HepG2 (cell line): ENCODE data around the gene DIP2C. TPM values are rescaled to one million over a fixed set of nuclear protein-coding genes. Genes with fewer than 3 reads are reported as not detected.
A peak's percentile ranks its signal among the peaks of the same experiment; 100 is the strongest.

Experiments
- BCL6 ChIP-seq: IDR thresholded peaks from 2 replicates; pipeline ENCODE4 v1.6.1; 2016; ENCODE audit warnings: missing genetic modification reagents, missing compliant biosample characterization
- CBFB ChIP-seq: sonication (generic); formaldehyde crosslinking; IDR thresholded peaks from 2 replicates; pipeline ENCODE4 v1.4.0; 2020; ENCODE audit warnings: missing genetic modification reagents
- DZIP1 ChIP-seq: sonication (generic); formaldehyde crosslinking; IDR thresholded peaks from 2 replicates; pipeline ENCODE4 v1.5.0; 2020; ENCODE audit warnings: mild to moderate bottlenecking, missing genetic modification reagents
- E2F5 ChIP-seq: sonication (generic); formaldehyde crosslinking; conservative IDR thresholded peaks from 2 replicates; pipeline ENCODE4 v1.4.0; 2020; ENCODE audit warnings: missing genetic modification reagents
- FOXK1 ChIP-seq: sonication (generic); formaldehyde crosslinking; IDR thresholded peaks from 2 replicates; pipeline ENCODE4 v1.4.0; 2020; ENCODE audit warnings: low read depth, missing genetic modification reagents, borderline replicate concordance
- FOXK2 ChIP-seq: fragments of 450-650 bp; IDR thresholded peaks from 2 replicates; pipeline ENCODE4 v1.6.1; 2016
- GATAD2A ChIP-seq: IDR thresholded peaks from 2 replicates; pipeline ENCODE4 v1.6.1; 2016
- GMEB1 ChIP-seq: sonication (generic); formaldehyde crosslinking; IDR thresholded peaks from 2 replicates; pipeline ENCODE4 v1.5.1; 2020; ENCODE audit warnings: missing genetic modification reagents, mild to moderate bottlenecking, borderline replicate concordance
- HOXD1 ChIP-seq: sonication (generic); formaldehyde crosslinking; IDR thresholded peaks from 2 replicates; pipeline ENCODE4 v1.5.0; 2020; ENCODE audit warnings: missing genetic modification reagents
- JUNB ChIP-seq: sonication (generic); formaldehyde crosslinking; IDR thresholded peaks from 2 replicates; pipeline ENCODE4 v1.8.0; 2022; ENCODE audit warnings: missing genetic modification reagents, mild to moderate bottlenecking, borderline replicate concordance
- MZF1 ChIP-seq: sonication (generic); formaldehyde crosslinking; IDR thresholded peaks from 2 replicates; pipeline ENCODE4 v1.8.1; 2023; ENCODE audit warnings: mild to moderate bottlenecking, missing genetic modification reagents, borderline replicate concordance
- NR2F2 ChIP-seq: IDR thresholded peaks from 2 replicates; pipeline ENCODE4 v1.6.1; 2012; ENCODE audit warnings: low read depth, inconsistent platforms, borderline replicate concordance
- SAP130 ChIP-seq: IDR thresholded peaks from 2 replicates; pipeline ENCODE4 v1.6.1; 2016; ENCODE audit warnings: low read depth
- SOX13 ChIP-seq, 3 experiments: fragments of 450-650 bp in 1 of 3; sonication (generic) in 1 of 3; formaldehyde crosslinking in 1 of 3; IDR thresholded peaks in 2 of 3; conservative IDR thresholded peaks in 1 of 3; 2 replicates each; pipeline versions ENCODE4 v1.5.0 to v1.6.1; 2016 to 2020; ENCODE audit warnings: antibody characterized with exemption in 1 of 3, mild to moderate bottlenecking in 1 of 3, missing compliant biosample characterization in 1 of 3, missing genetic modification reagents in 1 of 3, moderate library complexity in 1 of 3
- WIZ ChIP-seq: sonication (generic); formaldehyde crosslinking; IDR thresholded peaks from 2 replicates; pipeline ENCODE4 v1.5.1; 2020; ENCODE audit warnings: mild to moderate bottlenecking, missing genetic modification reagents
- ZMYM4 ChIP-seq: sonication (generic); formaldehyde crosslinking; IDR thresholded peaks from 2 replicates; pipeline ENCODE4 v1.8.1; 2023; ENCODE audit warnings: mild to moderate bottlenecking, missing genetic modification reagents
- ZNF557 ChIP-seq: sonication (generic); formaldehyde crosslinking; IDR thresholded peaks from 2 replicates; pipeline ENCODE4 v1.4.0; 2020; ENCODE audit warnings: missing genetic modification reagents
- ZNF580 ChIP-seq: IDR thresholded peaks from 2 replicates; pipeline ENCODE4 v1.6.1; 2016; ENCODE audit warnings: low read depth, borderline replicate concordance
- ZNF646 ChIP-seq: sonication (generic); formaldehyde crosslinking; IDR thresholded peaks from 2 replicates; pipeline ENCODE4 v1.9.0; 2021; ENCODE audit warnings: mild to moderate bottlenecking, missing genetic modification reagents
- polyA plus RNA-seq, 8 experiments: library from polyadenylated mRNA; depleted of rRNA in 3 of 8; stranded (reverse) in 7 of 8; unstranded in 1 of 8; fragments of >200 nt; fragmentation: Illumina TruSeq in 4 of 8; extraction: Trizol in 4 of 8; gene quantifications; 2 replicates each; pipeline versions ENCODE4 v1.2.1 to v1.2.3, GENCODE V29; 2011 to 2016; ENCODE audit warnings: low read depth in 4 of 8, missing spikeins in 1 of 8, mixed read lengths in 1 of 8; ENCODE audit not compliant: insufficient read depth in 1 of 8
- total RNA-seq, 5 experiments: library from RNA; depleted of rRNA; stranded (reverse); fragments of >200 nt; fragmentation: Illumina TruSeq; extraction: Trizol; gene quantifications; 2 replicates each; pipeline ENCODE4 v1.2.3, GENCODE V29; 2016; ENCODE audit warnings: low read depth in 1 of 5

DIP2C gene
- total and polyA plus RNA-seq, 2 of the 13 experiments (the other 11 are each of a cell fraction or from before 2014, with no cell fraction given): 2.2 to 2.7 TPM

- no peak for TF ChIP-seq DZIP1
- TF ChIP-seq SAP130: peak; percentile 47
- TF ChIP-seq GATAD2A (CRISPR knock-in tag): peak; percentile 77
- TF ChIP-seq SOX13 (IDR thresholded peaks at IDR 0.05): no peak
- TF ChIP-seq SOX13 (CRISPR knock-in tag; conservative IDR thresholded peaks at IDR 0.05 in 1 of 2, IDR thresholded peaks at IDR 0.05 in 1 of 2): peak in 1 of 2 experiments; percentile 54; a peak in 1 of 4 replicates
- TF ChIP-seq BCL6 (CRISPR knock-in tag): peak; percentile 96
- no peak for TF ChIP-seq ZNF580 (CRISPR knock-in tag)
- TF ChIP-seq GMEB1 (CRISPR knock-in tag): no peak
- TF ChIP-seq WIZ (CRISPR knock-in tag): no peak
- TF ChIP-seq NR2F2: 0 out of 2 replicates have a peak, but pooled peaks have one; percentile 48
- TF ChIP-seq E2F5: no peak
- TF ChIP-seq ZMYM4: peak; percentile 55; the same call in 1 of the 2 replicates
- TF ChIP-seq HOXD1 (CRISPR knock-in tag): no peak
- no peak for TF ChIP-seq ZNF646 (CRISPR knock-in tag)
- TF ChIP-seq ZNF557 (CRISPR knock-in tag): no peak
- TF ChIP-seq FOXK2: no peak
- TF ChIP-seq FOXK1 (CRISPR knock-in tag): 0 out of 2 replicates have a peak, but pooled peaks have one; percentile 48
- no peak for TF ChIP-seq CBFB (CRISPR knock-in tag)
- TF ChIP-seq MZF1: no peak
- TF ChIP-seq JUNB (CRISPR knock-in tag): no peak
Measured at GRCh38 chr10:712089-712488, 22.6 kb upstream of the DIP2C start (continued).
